Measurements from ENCODE around the gene DHX57. TPM values are rescaled to one million over a fixed set of nuclear protein-coding genes. Genes with fewer than 3 reads are reported as not detected.

Gene DHX57, protein sequence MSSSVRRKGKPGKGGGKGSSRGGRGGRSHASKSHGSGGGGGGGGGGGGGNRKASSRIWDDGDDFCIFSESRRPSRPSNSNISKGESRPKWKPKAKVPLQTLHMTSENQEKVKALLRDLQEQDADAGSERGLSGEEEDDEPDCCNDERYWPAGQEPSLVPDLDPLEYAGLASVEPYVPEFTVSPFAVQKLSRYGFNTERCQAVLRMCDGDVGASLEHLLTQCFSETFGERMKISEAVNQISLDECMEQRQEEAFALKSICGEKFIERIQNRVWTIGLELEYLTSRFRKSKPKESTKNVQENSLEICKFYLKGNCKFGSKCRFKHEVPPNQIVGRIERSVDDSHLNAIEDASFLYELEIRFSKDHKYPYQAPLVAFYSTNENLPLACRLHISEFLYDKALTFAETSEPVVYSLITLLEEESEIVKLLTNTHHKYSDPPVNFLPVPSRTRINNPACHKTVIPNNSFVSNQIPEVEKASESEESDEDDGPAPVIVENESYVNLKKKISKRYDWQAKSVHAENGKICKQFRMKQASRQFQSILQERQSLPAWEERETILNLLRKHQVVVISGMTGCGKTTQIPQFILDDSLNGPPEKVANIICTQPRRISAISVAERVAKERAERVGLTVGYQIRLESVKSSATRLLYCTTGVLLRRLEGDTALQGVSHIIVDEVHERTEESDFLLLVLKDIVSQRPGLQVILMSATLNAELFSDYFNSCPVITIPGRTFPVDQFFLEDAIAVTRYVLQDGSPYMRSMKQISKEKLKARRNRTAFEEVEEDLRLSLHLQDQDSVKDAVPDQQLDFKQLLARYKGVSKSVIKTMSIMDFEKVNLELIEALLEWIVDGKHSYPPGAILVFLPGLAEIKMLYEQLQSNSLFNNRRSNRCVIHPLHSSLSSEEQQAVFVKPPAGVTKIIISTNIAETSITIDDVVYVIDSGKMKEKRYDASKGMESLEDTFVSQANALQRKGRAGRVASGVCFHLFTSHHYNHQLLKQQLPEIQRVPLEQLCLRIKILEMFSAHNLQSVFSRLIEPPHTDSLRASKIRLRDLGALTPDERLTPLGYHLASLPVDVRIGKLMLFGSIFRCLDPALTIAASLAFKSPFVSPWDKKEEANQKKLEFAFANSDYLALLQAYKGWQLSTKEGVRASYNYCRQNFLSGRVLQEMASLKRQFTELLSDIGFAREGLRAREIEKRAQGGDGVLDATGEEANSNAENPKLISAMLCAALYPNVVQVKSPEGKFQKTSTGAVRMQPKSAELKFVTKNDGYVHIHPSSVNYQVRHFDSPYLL (N-terminal part only)
- 19.8 and 21.1 TPM in 2 replicates for total RNA-seq

DNA sequence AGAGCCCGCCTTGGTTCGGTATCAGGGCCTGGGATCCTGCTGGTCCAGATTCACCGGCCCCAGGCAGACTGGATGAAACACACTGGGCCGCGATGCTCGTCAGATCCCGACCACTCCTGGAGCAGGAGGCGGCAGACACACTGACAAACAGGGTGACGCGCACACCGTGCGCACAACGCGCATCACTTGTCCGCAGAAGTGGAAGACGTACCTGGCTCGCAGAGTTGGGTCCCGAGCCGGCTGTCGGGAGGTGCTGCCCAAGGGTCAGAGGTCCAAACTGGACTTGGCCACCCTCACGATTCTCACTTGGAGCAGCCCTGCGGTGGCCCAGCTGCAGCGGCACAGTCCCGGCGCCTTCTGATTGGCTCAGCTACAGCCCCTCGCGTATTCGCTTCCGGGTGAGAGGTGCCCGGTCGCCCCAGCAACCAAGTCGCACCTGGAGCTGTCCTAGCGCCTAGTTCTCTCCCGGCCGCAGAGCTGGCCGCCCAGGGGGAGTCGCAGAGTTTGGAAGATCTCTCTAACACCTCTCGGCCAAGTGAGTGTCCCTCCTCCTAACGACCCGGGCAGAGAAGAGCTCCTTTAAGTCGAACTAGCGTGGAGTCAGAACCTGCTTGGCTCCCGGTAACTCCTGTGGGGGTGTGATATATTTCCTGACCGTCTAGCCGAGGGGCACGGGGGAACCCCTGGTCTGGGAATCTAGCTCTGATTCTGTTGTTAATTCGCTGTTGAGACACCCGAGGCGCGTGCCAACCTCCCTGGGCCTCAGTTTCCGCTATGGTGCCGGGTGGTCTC lies at the start of gene DHX57, which contains the start of gene MORN2:
TSS of gene DHX57 (minus strand) at position 359 of the 792 bp plus-strand sequence. CDS start 7,529 bp downstream, outside the sequence.
TSS of gene MORN2 (plus strand) at position 401 of the 792 bp plus-strand sequence.

DNA sequence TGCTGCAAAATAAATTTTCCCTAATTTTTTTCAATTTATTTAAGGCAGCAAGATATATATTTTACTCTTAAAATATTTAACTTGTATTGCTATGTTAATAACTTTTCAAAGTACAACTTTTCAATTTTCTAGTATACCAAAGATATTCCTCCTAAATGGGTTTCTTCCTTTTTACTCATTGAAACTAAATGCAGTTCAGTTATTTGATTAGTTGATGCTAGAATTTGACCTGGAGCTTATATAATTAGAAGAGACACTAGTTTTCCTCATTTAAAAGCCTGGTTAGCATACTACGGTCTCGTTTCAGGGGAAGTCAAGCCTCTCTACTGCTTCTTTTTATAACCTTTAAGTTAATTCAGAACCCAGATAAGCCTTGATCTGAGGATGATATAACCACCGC lies 13.8 kb upstream of the DHX57 start, which contains the start of gene ARHGEF33:
TSS of gene ARHGEF33 (plus strand) at position 301 of the 400 bp plus-strand sequence. CDS start 29,573 bp downstream, outside the sequence.

DNA sequence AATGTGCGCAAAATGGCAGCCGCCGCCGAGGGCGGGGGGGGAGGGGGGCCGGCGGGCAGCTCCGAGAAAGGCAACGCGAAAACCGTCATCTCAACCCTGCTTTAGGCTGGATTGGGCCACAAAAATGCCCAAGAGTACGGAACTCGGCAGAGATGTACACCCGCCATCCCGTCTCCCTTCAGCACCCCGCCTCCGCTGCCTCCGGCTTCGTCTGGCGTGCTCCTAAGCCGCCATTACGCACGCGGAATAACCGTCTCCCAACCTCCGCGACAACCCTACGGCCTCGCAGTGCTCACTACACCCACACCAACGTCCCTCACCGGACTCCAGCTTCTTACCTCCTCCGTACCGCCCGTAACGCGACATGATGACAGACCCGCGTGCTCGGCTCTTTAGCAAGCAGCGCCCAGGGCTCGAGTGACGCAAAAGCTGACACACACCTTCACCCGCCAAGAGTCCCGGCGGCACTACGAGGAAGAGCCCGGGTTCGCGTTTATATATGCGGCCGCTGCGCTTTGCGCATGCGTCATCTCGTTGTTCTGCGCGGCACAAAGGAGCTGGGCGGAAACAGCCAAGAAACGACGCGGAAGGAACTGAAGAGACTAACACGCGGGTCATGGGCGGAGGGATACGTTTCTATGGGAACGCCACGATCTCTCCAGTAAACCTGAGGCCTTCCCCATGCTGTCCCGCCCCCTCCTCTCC lies 124.7 kb downstream of the DHX57 start, which contains the start of gene SRSF7:
TSS of gene SRSF7 (minus strand) at position 471 of the 705 bp plus-strand sequence. CDS start at position 366, 105 bp downstream.

Other genes starting within 250 kb of the DHX57 start
- 8.8 and 13.1 TPM in 2 replicates for gene GALM, start 209.8 kb downstream of the DHX57 start, total RNA-seq
- gene SRSF7, start 124.6 kb downstream of the DHX57 start, total RNA-seq, result 271 and 411 TPM in 2 replicates
- 13.0 and 18.2 TPM in 2 replicates for gene GEMIN6, start 97.7 kb downstream of the DHX57 start, total RNA-seq
- 17.9 and 29.2 TPM in 2 replicates for gene MORN2, start within 50 bp of the DHX57 start, total RNA-seq
- gene ARHGEF33, start 13.9 kb upstream of the DHX57 start, total RNA-seq, result 0.15 TPM in 1 of 2 replicates, not detected in the other
- gene SOS1, start 245.1 kb upstream of the DHX57 start, total RNA-seq, result 7.8 and 10.0 TPM in 2 replicates

Data from epithelial cell of umbilical artery (primary cell).